Transverse colon (tissue), 3 donors: ENCODE data around the gene RALGAPA1.

Experiments
- EP300 ChIP-seq: sonication (generic); formaldehyde crosslinking; IDR thresholded peaks from one replicate; pipeline ENCODE4 v1.6.1; 2017; ENCODE audit warnings: antibody characterized with exemption, low read depth
- POLR2A ChIP-seq: fragments of 450-650 bp; IDR thresholded peaks from one replicate; pipeline ENCODE4 v1.6.1; 2016; ENCODE audit warnings: antibody characterized with exemption, mild to moderate bottlenecking, moderate library complexity
- TF ChIP-seq, protein P1 (sequence below), 5 experiments: fragments of 200-600 bp in 3 of 5; fragments of 450-650 bp in 2 of 5; sonication (generic) in 3 of 5; IDR thresholded peaks; 1 replicate in 2 of 5; 2 replicates in 3 of 5; pipeline ENCODE4 v1.5.1; 2016 to 2017; ENCODE audit warnings: antibody characterized with exemption in 5 of 5, inconsistent platforms in 3 of 5, mild to moderate bottlenecking in 2 of 5, moderate library complexity in 1 of 5

DNA sequence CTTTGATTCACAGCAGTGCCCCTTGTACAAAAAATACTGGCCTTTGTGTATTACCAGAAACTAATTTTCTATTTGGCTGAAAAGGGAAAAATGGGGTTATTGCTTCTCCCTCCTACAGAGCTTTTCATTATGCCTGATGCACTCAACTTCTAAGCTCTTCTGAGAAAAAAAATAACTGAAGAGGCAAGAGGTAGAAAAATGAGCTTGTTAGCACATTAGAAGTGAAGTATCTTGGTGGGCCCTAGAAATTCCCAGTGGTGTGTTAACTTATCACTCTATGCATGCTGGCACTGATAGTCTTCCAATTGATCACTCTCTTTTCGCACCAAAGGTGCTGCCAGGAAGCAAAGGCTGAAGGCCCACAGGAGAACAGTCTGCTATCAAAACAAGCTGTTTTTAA lies 258.0 kb downstream of the RALGAPA1 start:
- TF ChIP-seq POLR2A (no peak), EP300 (no peak)
- TF ChIP-seq, protein P1, sequence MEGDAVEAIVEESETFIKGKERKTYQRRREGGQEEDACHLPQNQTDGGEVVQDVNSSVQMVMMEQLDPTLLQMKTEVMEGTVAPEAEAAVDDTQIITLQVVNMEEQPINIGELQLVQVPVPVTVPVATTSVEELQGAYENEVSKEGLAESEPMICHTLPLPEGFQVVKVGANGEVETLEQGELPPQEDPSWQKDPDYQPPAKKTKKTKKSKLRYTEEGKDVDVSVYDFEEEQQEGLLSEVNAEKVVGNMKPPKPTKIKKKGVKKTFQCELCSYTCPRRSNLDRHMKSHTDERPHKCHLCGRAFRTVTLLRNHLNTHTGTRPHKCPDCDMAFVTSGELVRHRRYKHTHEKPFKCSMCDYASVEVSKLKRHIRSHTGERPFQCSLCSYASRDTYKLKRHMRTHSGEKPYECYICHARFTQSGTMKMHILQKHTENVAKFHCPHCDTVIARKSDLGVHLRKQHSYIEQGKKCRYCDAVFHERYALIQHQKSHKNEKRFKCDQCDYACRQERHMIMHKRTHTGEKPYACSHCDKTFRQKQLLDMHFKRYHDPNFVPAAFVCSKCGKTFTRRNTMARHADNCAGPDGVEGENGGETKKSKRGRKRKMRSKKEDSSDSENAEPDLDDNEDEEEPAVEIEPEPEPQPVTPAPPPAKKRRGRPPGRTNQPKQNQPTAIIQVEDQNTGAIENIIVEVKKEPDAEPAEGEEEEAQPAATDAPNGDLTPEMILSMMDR (IDR thresholded peaks at IDR 0.05): no peak
